ENCODE results near the gene EXOSC5. TPM values are rescaled to one million over a fixed set of nuclear protein-coding genes. Genes with fewer than 3 reads are reported as not detected.
A peak's percentile ranks its signal among the peaks of the same experiment; 100 is the strongest.

EXOSC5 gene
- total and polyA plus RNA-seq, 9 of the 15 experiments (the other 6 are each of a cell fraction or from before 2014, with no cell fraction given), result 10.9 to 75.5 (median 37.8) TPM

DNA sequence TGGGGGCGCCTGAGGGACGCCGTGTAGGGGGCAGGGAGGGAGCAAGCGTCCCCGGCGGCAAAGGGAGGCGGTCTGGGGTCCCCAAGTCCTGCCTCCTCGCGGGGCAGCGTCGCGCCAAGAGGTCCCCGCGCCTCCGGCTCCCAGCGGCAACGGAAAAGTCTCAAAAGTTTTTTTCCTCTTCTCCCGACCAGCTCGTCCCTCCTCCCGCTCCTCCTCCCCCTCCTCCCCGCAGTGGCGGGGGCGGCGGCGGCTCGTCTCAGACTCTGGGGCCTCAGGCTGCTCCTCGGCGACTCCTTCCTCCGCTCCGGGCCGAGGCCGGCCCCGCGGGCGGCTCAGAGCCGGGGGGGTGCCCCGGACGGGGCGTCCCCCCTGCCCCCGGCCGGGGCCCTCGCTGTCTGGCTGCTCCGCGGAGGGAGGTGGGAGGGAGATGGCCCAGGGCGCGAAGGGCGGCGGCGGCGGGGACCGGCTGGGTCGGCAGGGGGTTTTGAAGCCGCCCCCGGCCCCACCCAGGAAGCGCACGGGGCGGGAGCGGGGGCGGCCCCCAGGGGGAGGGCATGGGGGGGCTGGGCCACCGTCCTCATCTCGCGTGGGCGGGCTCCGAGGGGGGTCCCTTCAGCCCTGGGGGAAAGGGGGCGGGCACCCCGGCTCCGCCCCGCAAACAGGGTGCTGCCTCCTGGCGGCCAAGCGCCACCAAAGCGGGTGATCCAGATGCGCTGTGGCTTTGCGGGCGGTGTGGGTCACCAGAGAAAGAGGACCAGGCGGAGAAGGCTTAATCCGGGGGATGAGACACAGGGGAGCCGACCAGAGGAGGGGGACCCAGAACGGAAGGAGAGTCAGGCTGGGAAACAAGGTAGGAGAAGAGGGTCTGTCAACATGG is 43.5 kb downstream of the EXOSC5 start, which contains the start of gene TGFB1 (continued):
- TF ChIP-seq, protein P1, sequence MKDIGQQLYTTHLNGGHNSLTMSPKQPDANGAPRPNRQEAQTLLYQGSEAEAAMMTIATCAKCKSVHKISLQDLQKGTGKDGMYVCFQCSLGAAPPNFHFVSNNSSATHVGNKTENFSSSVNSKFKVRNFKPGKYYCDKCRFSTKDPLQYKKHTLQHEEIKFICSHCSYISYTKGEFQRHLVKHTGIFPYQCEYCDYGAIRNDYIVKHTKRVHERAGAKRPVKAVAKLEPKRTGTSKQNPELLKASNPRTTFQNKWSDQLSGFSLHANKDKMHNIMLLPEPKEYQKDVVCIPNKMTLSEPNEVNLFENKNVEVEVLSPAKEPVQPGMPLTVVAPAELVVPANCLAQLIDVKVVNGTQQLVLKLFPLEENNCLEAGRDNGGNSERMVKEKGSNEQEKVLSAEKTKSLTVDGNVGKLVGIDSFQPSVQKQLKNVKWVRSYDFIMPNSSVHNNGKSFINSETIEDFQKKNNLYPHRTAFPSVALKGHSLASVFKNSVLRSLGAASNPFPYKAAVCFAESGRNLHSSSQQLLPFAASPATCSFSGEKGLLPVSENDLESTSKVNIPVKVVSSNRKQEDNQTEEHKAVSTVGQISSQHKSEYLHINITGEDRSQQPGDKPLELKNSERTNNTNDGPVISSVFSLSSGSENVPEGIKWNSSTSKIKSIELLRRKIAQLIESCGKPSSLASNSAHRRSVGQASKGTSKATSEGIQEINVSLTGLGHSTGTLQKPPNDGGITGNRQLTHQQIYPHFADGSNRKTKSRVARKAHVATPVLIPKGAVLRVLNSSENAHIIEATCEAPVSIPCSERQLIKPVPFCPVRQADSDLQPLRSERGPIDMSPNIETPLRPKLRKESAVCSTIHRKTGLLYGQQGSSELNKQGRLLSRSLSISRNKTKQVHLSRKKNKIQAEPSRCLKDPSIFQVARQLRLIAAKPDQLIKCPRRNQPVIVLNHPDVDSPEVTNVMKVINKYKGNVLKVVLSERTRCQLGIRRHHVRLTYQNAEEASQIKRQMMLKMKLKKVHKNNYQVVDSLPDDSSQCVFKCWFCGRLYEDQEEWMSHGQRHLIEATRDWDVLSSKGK (CRISPR knock-in tag; IDR thresholded peaks at IDR 0.05), result no peak
- TF ChIP-seq, protein P2, sequence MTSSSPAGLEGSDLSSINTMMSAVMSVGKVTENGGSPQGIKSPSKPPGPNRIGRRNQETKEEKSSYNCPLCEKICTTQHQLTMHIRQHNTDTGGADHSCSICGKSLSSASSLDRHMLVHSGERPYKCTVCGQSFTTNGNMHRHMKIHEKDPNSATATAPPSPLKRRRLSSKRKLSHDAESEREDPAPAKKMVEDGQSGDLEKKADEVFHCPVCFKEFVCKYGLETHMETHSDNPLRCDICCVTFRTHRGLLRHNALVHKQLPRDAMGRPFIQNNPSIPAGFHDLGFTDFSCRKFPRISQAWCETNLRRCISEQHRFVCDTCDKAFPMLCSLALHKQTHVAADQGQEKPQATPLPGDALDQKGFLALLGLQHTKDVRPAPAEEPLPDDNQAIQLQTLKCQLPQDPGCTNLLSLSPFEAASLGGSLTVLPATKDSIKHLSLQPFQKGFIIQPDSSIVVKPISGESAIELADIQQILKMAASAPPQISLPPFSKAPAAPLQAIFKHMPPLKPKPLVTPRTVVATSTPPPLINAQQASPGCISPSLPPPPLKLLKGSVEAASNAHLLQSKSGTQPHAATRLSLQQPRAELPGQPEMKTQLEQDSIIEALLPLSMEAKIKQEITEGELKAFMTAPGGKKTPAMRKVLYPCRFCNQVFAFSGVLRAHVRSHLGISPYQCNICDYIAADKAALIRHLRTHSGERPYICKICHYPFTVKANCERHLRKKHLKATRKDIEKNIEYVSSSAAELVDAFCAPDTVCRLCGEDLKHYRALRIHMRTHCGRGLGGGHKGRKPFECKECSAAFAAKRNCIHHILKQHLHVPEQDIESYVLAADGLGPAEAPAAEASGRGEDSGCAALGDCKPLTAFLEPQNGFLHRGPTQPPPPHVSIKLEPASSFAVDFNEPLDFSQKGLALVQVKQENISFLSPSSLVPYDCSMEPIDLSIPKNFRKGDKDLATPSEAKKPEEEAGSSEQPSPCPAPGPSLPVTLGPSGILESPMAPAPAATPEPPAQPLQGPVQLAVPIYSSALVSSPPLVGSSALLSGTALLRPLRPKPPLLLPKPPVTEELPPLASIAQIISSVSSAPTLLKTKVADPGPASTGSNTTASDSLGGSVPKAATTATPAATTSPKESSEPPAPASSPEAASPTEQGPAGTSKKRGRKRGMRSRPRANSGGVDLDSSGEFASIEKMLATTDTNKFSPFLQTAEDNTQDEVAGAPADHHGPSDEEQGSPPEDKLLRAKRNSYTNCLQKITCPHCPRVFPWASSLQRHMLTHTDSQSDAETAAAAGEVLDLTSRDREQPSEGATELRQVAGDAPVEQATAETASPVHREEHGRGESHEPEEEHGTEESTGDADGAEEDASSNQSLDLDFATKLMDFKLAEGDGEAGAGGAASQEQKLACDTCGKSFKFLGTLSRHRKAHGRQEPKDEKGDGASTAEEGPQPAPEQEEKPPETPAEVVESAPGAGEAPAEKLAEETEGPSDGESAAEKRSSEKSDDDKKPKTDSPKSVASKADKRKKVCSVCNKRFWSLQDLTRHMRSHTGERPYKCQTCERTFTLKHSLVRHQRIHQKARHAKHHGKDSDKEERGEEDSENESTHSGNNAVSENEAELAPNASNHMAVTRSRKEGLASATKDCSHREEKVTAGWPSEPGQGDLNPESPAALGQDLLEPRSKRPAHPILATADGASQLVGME (CRISPR knock-in tag; IDR thresholded peaks at IDR 0.05), result no peak
- TF ChIP-seq ZBTB26 (CRISPR knock-in tag; IDR thresholded peaks at IDR 0.05) (0 out of 2 replicates have a peak, but pooled peaks have one; percentile 54), RBM25 (IDR thresholded peaks at IDR 0.05; ENCODE audit: low read depth, low read length, severe bottlenecking) (peak; percentile 46), ZNF778 (CRISPR knock-in tag; IDR thresholded peaks at IDR 0.05) (no peak), DNMT1 (IDR thresholded peaks at IDR 0.05) (no peak), ELF1 (tag; IDR thresholded peaks at IDR 0.05) (peak; percentile 71), BRF1 (IDR thresholded peaks at IDR 0.05; ENCODE audit: borderline replicate concordance, extremely low read depth, insufficient read length) (no peak), CXXC5 (CRISPR knock-in tag; IDR thresholded peaks at IDR 0.05) (peak; percentile 87), XRCC5 (IDR thresholded peaks at IDR 0.05; ENCODE audit: low read depth, low read length) (peak; percentile 64; the same call in 1 of the 2 replicates)
- TF ChIP-seq, protein P3, sequence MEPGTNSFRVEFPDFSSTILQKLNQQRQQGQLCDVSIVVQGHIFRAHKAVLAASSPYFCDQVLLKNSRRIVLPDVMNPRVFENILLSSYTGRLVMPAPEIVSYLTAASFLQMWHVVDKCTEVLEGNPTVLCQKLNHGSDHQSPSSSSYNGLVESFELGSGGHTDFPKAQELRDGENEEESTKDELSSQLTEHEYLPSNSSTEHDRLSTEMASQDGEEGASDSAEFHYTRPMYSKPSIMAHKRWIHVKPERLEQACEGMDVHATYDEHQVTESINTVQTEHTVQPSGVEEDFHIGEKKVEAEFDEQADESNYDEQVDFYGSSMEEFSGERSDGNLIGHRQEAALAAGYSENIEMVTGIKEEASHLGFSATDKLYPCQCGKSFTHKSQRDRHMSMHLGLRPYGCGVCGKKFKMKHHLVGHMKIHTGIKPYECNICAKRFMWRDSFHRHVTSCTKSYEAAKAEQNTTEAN (CRISPR knock-in tag; IDR thresholded peaks at IDR 0.05), result no peak
